HG02623 (cell line): ENCODE data around the gene HMGB2.

Source experiments
- ATAC-seq: cut with Tn5 transposase; IDR thresholded peaks from one replicate; pipeline ENCODE4 v1.9.1; 2021; ENCODE audit warnings: moderate library complexity; ENCODE audit not compliant: unreplicated experiment

Gene HMGB2

DNA sequence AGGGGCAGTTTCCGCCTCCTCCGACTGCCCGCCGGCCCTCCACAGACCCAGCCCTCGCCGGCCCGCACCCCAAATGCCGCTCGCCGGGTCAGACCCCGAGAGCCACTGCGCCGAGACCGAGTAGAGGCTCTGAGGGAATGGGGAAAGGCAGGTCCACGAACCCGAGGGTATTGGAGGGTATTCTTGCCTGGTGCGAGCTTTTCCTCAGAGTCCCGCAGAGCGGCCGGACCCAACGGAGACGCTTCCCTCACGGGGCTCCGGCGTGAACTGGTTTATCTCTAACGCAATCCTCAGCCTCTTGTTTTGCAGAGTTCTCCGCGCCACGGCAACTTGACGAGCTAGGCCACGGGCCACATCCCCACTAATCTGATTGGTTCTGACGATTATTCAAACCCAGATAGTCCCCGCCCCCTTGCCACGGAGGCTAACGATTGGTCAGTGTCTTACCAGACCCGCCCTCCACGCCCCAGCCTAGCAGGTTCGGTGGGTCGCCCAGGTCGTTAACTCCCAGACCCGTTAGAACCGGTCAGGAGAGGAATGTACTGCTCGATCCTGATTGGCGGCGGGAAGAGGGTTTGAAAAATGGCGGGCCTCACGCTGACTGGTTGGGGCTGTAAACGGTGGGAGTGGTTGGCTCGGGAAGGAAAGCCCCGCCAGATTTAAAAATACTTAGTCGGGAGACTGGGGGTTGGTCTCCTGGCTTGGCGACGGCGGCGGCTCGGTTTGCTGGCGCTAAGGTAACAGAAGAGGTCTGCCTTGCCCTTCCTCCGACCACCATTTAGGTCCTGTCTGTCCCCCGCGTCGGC lies at the start of gene HMGB2:
Gene HMGB2, minus strand, starts transcription at position 274 of the 806 bp plus-strand sequence. CDS start 709 bp downstream, outside the sequence.
- peak; percentile 92 for ATAC-seq

GRCh38 chr4:173382349-173382748 lies 48.2 kb upstream of the HMGB2 start:
- no peak for ATAC-seq

DNA sequence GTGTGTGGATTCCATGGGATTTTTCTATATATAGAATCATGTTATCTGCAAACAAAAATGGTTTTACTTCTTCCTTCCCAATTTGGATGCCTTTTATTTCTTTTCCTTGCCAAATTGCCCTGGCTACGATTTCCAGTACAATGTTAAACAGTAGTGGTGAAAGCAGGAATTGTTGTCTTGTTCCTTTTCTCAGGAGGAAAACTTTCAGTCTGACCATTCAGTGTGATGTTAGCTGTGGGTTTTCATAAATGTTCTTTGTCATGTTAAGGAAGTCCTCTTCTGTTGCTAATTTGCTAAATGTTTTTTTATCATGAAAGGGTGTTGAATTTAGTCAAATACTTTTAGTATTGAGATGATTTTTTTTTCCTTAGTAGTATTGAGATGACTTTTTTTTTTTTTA lies 47.5 kb upstream of the HMGB2 start:
- ATAC-seq, result no peak

DNA sequence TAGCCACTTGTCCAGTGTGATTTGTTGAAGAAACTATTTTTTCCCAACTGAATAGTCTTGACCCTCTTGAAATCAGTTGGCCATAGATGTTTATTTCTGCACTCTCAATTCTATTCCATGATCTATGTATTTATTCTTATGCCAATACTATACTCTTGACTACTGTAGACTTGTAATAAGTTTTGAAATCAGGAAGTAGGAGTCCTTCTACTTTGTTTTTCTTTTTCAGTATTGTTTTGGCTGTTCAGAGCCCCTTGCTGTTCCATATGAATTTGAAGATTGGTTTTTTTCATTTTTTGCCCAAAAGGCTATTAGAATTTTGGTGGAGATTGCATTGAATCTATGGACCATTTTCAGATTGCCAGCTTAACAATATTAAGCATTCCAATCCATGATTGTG lies 46.8 kb upstream of the HMGB2 start:
- ATAC-seq, result no peak

DNA sequence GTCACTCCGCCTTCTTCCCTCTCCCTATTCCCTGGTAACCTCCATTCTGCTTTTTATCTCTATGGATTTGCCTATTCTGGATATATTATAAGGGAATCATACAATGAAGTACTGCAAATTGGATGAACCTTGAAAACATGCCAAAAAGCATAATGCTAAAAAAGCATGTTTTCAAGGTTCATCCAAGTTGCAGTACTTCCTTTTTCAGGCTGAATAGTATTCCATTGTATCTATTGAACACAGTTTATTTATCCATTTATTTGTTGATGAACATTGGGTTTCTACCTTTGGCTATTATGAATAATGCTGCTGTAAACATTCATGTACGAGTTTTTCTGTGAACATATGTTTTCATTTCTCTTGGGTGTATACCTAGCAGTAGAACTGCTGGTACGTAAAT lies 45.8 kb upstream of the HMGB2 start:
- ATAC-seq, result no peak

DNA sequence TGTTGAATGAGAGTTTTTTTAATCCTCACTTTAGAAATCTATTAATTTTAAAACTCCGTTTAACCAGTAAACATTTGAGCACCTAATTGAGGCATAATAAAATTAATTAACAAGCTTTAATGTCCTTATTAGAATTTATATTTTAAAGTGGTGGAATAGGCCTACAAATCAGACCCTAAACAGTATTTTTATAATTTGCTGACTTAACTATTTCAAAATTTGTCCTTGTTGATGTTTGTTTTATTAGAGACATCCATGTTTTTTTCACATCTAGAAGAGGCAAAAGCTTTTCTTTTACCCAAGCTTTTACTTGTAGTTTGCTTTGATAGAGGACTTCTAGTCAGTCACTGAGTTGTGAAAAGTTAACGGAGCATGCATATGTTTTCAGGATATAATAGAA lies 40.4 kb upstream of the HMGB2 start:
- ATAC-seq, result no peak

DNA sequence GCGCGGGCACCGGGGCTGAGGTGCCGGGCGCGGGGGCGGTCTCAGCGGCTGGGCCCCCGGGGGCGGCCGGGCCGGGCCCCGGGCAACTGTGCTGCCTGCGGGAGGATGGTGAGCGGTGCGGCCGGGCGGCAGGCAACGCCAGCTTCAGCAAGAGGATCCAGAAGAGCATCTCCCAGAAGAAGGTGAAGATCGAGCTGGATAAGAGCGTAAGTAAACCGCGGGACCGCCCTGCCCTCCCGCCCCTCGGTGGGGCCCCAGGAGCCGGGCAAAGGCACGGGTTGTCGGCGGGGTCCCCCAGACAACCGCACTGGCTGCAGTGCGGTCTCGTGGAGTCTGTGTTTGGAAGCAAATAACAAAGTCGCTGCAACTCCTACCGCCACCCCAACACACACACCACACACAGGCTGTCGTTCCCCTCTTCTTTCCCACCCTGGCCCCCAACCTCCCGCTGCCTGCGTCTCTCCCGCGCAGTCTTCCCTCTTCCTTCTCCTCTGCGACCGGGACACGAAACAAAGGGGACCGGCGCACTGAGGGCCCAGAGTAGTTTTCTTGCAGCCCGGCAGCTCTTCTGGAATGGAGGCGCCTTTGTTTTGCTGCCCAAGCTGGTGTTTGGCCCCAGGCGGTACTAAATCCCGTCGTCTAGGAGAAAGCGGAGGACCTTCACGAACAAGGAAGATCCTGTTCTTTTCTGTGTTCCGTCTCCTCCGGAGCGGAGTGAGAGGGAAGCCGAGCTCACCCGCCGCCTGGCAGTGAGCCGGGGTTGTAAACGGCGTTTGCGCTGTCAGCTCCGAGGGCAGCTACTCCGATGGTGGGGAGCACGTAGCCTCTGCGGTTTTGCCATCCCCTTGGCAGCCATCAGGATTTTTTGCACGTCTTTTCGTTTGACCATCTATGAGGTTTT lies 37.4 kb upstream of the HMGB2 start:
- ATAC-seq, result peak; percentile 15

- ATAC-seq, result peak; percentile 62
Observed at GRCh38 chr4:173370477-173371291, 36.5 kb upstream of the HMGB2 start, which contains the start of gene SAP30. Gene SAP30 (plus strand): TSS chr4:173370954. CDS start chr4:173371183, 229 bp downstream.

GRCh38 chr4:173370130-173370476 lies 35.9 kb upstream of the HMGB2 start:
- peak; percentile 0 for ATAC-seq

- ATAC-seq, result no peak
Observed at GRCh38 chr4:173367946-173368345, 33.8 kb upstream of the HMGB2 start.

DNA sequence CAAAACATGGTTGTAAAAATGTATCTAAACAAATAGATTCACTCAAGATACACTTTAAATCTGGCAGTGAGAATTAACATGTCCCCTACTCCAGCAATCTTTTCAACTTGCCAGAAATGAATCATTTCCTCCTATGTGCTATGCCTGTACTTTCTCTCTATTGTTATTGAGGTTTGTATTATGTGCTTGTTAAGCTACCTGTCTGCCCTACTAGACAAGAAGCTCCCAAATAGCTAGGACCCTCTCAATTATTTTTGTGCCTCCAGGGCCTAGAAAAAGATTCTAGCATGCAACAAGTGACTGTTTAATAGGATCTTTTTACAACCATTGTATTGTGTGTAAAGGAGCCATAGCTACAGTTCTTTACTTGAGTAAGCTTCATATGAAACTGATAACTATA lies 33.1 kb upstream of the HMGB2 start:
- no peak for ATAC-seq

GRCh38 chr4:173365359-173365996 lies 31.3 kb upstream of the HMGB2 start:
- ATAC-seq, result no peak

DNA sequence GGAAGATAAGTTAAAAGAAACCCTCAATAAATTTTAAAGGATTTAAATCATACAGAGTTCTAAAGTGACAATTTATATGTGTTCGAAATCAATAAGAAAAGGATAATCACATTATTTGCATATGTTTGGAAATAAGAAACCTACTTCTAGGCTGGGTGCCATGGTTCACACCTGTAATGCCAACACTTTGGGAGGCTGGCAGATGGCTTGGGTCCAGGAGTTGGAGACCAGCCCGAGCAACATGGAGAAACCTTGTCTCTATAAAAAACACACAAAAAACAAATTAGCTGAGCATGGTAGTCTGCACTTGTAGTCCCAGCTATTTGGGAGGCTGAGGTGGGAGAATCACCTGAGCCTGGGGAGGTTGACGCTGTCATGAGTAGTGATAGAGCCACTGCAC lies 28.5 kb upstream of the HMGB2 start:
- no peak for ATAC-seq

- ATAC-seq, result no peak
Observed at GRCh38 chr4:173360587-173361221, 26.5 kb upstream of the HMGB2 start.

DNA sequence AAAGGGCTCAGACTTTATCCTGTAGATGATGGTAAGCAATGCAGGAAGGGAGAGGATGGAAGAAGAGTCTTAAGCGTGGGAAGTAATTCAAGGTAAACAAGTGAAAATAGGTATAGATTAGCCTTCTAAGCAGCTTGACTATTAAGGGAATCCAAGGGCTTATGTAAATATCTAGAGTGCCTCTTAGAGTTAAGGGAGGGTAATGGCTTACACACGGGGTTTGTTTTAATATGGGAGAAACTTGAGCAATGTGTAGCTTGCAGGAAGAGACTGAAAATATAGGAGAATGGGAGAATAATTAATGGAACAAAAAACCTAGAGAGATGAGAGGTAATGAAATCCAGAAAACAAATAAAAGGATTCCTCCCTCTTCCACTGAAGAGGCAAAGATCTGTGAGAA lies 23.8 kb upstream of the HMGB2 start:
- no peak for ATAC-seq

- ATAC-seq, result no peak
Observed at GRCh38 chr4:173347467-173347866, 13.3 kb upstream of the HMGB2 start.

DNA sequence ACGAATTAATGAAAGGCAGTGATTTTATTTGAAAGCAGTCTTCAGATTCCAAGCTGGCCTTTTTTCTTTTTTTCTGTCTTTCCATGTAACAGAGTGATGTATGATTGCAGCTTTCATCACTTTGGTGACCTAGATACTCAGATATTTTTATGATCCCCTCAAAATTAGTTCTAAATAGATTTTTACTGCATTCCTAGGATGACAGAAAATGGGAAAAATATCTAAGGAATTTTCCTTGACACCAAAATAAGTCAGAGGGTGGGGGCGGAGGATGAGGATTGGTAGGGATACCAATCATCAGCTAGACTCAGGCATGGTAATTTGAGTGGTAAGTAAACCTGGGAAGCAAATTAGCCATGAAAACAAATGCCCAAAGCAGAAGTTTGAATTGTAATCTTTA lies 11.9 kb upstream of the HMGB2 start:
- no peak for ATAC-seq

- no peak for ATAC-seq
Observed at GRCh38 chr4:173345648-173346047, 11.5 kb upstream of the HMGB2 start.

- no peak for ATAC-seq
Observed at GRCh38 chr4:173343832-173344397, 9.8 kb upstream of the HMGB2 start.

- no peak for ATAC-seq
Observed at GRCh38 chr4:173337463-173337862, 3.3 kb upstream of the HMGB2 start.
